NCI-H2081 treated with DMSO at 0.1 percent for 48 hours (cell line): ENCODE measurements around the gene RAX.
A peak's percentile ranks its signal among the peaks of the same experiment; 100 is the strongest.
"Not testable (repeated sequence)": the region's sequence is repeated elsewhere in the genome, so short reads cannot be mapped to it uniquely, and the experiment has no call there.

Experiments
- DNase-seq: peaks from one replicate; lab custom pipeline; 2025; lab: John Stamatoyannopoulos, UW

The RAX gene

DNA sequence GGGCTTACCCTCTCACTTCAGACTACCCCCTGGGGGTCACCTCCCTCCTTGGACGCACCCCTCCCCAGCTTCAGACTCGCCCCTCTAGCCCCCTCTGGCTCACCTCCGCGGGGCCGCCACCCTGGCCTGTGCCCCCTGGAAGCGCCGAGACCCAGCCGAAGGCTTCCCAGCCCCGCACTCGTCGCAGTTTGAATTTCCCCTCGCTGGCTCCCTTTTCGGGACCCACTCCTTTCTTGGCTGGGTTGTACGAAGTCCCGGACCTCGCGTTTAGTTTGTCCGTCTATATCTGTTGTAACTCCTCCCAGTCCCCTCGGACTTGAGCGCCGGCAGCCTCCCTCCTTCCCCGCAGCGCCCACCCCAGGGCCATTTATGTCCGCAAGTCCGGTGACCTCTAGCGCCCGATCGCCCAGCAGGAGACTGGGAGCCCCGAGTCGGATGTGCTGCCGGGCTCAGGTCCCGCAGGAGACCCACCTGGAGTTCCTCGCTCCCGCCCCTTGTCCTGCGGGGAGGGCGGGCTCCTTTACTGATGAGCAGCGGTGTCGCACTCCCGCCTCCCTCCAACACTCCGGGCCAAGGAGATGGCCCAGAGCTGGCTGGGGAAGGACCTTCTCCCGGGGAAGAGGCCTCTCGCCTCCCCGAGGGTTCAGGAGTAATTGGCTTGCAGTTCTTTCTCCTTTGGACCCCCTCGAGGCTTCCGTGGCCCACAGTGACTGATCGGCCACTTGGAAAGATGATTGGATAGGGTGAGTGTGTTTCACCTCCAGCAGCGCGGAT is 692 bp upstream of the RAX start:
- no peak for DNase-seq

DNA sequence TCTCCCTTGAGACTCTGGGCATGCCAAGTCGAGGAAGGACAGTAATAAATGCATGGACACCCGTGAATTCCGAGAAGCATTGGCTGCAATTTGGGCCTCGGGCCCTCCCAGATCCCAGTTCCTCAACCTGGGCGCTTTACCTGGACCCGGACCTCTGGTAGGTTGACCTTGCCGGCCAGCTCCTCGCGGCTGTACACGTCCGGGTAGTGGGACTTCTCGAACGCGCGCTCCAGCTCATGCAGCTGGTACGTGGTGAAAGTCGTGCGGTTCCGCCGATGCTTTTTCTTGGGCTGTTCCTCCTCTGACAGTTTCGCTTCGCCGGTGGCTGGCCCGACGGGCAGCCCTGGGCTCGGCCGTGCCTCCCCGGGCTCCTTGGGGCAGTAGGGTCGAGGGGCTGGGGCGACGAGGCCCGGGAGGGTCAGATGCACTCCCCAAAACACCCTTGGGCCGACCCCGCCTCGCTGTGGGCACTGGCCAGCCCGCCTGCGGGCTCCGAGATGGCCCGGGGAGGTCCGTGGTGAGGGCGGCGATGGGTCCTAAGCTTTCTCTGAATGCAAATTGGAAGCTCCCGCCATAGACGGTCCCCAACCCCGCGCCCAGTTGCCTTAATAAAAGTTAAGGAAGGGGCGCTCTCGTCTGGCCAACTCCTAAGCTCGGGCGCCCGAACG is 899 bp downstream of the RAX start:
- DNase-seq: no peak

DNA sequence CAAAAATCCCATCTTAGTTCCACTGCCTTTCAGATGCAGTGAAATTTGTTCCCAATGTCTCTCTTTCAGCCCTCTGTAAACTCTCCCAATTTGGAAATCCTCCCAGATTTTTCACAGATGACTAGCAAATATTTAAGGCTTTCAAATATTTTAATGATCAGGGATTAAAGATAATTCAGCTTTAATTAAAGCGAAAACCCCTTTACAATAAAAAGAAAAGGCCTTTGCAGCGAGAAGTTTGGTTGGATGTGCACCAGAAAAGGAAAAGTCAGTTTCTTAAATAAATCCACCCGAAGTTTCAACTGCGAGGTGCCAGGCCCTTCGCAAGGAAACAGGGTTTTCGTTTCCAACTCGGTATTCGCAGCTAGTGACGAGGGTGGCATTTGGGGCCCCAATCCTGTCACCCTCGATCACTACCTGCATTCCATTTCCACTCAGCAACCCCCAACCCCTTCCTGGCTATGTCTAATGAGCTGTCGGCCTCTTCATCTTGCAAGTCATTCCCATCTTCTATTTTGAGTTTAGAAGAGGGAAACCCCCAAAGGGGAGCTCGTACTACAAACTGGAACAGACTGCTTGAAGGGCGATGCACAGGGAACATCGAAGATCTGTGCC is 1.5 kb downstream of the RAX start:
- DNase-seq: no peak

DNA sequence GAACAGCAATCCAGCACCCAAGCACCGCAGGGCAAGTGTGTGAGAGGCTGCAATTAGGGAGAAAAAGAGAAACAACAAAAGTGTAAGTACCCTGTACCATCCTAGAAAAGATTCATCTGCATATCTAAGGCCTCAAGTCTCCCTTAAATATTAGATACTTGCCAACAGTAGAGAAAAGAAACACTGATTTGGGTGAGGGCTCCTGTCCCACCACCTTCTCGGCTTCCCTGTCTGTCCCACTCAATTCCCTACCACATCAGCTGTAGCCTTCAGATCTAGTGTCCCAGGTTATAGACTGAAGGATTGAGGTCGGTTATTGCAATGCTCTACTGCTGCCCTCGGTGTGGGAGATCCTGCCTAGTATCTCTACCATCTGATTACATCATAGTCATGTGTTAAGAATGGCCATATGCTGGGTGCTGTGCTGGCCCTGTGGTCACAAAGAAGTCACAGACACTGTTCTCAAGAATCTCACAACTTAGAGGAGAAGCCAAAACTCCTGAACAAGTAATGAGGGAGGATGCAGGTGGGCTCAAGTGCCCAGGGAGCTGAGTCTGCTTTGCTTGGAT is 2.5 kb downstream of the RAX start:
- no peak for DNase-seq

DNA sequence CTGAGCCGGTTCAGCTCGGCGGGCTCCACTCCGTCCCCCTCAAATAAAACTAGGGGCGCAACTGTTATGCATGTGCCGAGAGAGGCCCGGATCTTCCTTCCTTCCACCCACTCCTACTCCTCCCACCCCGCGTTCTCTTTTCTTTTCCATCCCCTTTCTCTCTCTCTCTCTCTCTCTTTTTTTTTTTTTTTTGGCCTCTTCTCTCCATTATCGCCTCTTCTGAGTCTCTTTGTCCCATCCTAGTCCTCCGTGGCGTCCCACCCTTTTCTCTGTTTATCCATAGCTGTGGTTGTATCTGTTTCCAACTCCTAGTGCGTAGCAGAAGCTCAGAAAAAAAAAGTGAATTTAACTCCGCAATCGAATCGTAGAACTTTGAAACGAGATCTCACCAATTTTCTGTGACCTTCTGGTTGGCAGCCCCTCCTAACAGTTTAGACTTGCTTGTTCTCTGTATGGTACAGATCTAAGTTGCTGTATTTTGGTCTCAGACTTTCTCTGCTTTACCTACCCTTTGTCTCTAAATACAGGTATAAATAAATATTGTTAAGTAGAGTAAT is 3.6 kb downstream of the RAX start:
- DNase-seq: no peak

DNA sequence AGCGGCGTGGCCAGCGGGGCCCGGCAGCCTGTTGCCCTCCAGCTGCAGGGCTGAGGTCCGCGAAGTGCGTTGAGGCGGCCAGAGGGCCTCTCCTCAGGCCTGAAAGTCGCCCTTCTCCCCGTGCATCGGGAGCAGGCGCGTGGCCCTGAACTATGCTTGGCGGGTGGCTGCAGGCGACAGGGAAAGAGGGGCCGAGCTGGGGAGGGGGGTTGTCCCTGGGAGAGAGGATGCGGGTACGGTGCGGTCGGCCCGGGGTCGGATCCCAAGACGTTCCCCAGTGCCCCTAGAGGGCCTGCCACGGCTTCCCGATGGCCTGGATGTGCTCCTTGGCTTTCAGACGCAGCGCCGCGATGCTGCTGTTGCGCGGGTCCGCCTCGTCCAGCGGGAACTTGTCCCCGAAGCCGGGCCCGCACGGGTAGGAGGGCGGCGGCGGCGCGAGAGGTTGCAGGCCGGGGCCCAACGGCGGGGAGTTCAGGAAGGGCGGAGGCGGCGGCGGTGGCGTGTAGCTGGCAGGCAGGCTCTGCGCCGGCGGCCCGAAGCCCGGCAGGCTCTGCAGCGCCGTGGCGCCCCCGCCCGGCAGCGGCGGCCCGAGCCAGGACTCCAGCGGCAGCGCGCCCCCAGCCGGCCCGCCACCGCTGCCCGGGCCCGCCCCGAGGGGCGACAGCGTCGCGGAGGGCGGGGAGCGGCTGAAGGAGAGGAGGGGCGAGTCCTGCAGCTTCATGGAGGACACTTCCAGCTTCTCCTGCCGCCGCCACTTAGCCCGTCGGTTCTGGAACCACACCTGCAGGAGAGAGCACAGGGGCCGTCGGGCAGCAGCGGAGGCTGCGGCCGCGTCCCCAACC is 4.3 kb downstream of the RAX start:
- no peak for DNase-seq

DNA sequence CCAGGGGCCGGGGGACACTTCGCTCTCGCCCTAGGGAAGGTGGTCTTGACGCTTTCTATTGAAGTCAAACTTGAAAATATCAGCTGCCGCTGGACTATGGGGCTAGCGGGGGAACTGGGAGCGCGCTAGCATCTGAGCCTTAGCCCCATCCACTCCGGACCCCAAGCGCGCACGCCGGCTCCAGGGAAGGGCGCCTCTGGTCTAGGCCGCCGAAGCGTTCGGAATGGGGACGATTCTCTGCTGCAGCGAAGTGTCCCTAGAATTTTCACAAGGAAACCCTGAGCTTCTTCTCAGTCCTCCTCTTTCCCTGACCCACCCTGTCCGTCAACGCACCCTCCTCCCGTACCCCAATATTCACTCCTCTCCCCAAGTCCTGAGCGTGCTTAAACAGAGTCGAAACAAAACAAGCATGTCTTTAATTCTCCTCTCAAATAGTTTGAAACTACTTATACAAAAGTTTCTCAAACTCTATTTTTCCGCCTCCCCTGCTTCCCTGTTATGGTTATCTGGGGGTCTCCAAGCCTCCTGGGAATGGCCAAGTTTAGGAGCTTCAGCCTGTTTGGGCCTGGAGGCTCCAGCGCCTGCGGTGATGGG is 5.0 kb downstream of the RAX start:
- DNase-seq: no peak

DNA sequence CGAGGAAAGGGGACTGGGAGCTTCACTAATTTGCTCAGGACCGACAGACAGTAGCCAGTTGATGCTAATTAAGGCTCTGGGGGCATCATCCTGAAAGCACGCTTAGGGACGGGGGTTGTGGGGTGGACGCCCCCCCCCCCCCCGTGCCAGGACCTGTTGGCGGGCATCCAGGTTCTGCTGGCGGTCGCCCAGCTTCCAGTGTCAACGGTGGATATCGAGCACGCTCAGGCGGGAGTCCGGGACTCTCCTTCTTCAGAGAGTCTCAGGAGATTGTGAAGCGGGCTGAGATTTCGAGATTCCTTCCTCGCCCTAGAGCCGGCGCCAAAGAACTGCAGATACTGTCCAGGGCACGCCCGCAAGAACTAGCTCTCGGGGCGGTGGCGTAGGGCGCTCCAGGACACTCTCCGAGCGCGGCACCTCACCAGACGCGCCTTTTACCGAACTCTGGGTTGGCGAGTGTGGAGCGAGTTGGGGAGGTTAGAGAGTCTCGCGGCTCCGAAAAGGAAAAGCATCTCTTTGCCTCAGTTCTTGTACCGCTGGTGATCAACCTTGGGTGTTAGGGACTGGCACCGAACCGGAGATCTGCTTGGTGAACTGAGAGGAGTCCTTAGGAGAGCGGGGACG is 5.6 kb downstream of the RAX start:
- no peak for DNase-seq

DNA sequence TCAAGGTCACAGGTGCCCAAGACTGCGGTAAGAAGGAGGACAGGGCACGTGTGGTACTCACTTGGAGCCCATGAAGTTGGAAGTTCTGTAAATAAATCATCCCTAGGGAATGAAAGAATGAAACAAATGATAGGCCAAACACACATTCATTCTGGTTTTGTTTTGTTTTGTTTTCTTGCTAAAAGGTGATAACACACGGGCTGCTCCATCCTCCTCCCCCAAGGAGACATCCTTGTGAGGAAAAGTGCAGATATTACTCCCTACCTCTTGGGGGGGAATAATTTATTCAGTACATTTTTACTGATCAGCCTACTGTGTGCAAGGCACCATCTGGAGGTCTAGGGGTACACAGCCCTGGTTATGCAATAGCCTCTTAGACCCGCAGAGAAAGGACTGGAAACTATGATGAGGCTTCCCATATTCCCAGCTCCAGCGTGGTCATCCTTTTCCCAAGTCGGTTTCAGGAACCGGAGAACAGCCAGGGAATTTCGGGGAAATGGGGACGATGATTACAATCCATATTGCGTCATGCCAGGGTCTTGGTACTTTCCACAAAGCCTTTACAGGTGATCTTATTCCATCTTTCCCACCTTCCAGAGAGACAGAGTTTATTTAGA is 6.3 kb downstream of the RAX start:
- DNase-seq: no peak

DNA sequence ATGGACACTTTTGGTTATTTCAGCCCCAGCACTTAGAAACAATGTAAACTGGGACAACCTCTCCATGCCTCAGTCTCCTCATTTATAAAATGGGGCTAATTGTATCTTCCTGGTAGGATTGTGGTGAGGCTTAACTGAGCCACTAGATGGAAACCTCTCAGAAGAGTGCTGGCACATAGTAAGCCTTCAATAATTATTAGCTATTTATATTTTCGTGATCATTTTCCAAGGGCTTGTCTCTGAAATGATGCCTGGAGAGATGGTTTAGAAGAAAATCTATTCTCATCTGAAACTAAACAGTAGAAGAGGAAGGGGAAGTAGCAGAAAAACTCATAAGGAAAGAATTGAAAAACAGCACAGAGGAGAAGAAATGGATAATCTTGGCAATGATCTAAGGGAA is 6.8 kb downstream of the RAX start:
- DNase-seq: no peak

DNA sequence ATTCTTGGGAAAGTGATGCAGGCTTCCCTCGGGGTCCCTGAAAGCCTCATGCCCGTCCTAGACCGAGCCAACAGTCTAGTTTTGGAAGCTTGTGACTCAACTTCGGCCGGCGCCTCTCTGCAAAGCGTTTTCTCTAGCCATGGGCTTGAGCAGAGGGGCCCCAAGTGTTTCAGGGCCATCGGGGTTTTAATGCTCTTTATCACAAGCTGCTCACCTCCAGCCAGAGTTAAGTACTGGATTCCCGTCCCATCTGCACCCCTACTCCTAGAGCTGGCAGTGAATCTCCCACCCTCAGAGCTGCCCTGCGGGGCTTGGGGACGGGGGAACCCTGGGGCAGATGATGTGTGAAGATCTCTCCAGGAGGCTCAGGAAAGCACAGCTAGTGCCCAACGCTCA is 7.3 kb downstream of the RAX start:
- no peak for DNase-seq

DNA sequence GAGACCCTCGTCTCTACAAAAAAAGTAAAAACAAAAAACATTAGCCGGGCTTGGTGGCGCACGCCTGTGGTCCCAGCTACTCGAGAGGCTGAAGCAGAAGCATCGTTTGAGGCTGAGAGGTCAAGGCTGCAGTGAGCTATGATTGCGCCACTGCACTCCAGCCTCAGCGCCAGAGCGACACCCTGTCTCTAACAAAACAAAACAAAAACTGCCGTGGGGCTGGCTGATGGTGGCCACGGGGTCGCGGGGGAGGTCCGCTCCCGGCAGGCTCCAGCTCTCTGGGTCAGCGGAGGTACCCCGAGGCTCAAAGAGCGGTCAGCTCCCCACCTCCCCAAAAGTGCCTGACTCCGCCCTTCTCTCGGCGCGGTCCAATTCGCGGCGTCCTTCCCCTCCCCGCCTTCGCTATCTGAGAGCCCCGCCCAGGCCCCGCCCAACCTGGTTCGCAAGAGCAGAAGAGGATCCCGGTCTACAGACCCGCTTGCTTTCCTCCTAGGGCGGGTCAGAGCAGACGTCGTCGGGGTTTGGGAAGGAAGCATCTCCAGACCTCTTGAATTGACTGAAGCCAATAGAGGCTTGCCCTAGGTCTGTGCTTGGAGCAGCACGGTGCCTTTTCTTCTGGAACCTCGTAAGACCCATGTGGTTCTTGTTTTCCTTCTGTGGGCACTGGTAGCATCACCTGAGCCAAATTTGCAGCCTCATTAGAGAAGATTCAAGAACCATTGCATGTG is 7.8 kb downstream of the RAX start:
- DNase-seq: peak; percentile 4

DNA sequence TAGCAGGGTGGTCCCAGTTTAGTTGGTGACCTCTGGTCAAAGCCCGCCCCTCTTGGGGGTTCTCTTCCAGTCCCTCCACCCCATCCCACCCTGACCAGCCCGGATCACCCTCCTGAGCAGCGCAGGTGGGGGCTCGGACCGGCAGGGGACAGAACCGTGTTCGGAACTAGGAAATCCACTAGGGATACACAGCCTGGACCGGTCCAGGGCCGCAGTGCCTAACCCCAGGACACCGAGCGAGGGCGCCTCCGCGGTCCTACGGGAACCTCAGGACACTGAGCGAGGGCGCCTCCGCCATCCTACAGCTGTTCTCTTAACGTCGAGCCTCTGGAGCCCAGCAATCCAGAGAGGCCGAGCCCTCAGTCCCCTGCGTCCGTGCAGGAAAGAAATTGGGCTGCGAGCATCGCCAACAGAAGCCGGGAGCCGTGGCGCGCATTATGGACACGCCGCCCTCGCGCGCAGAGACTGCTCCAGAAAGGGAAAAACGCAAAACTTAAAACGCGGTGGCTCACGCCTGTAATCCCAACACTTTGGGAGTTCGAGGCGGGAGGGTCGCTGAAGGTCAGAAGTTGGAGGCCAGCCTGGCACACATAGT is 8.5 kb downstream of the RAX start:
- no peak for DNase-seq

DNA sequence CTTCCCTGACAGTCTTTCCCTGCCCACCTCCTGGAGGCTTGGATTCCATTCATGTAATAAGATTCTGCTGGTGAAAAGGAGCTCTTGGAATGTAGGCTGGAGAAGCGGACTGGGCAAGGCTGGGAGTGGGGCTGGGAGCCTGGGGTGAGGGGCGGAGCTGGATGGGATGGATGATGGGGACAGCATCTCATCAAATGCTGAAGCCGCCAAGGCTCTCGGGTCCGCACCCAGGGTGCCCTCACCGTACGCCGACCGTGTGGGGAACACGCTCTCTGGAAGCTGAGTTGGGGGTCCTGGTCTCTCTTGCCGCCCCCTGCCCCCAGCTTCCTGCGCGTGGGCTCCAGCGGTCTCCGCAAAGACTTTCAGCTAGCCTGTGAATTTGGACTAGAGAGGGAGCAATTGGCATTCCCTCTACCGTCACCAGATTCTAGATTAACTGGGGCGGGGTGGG is 9.1 kb downstream of the RAX start:
- DNase-seq: no peak

DNA sequence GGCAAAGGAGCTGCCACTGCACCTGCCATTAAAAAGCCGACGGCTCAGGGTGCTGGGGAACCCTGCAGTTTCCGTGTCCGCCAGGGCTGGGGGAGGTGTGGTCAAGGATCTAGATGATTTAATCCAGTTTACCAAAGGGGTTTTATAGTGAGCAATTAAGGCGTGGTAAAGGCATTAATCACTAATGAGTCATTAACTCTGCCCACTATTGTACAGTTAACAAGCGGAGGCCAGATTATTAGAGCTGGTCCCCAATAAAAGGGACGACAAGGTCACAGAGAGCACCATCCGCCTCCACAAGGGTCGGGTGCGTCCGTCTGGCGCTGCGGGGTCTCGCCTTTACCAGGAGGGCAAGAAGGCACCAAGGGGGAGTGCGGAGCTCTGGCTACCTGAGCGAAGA is 9.6 kb downstream of the RAX start:
- DNase-seq: no peak

DNA sequence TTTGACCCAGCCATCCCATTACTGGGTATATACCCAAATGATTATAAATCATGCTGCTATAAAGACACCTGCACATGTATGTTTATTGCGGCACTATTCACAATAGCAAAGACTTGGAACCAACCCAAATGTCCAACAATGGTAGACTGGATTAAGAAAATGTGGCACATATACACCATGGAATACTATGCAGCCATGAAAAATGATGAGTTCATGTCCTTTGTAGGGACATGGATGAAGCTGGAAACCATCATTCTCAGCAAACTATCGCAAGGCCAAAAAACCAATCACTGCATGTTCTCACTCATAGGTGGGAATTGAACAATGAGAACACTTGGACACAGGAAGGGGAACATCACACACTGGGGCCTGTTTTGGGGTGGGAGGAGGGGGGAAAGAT is 11.0 kb downstream of the RAX start:
- not testable (repeated sequence) for DNase-seq

DNA sequence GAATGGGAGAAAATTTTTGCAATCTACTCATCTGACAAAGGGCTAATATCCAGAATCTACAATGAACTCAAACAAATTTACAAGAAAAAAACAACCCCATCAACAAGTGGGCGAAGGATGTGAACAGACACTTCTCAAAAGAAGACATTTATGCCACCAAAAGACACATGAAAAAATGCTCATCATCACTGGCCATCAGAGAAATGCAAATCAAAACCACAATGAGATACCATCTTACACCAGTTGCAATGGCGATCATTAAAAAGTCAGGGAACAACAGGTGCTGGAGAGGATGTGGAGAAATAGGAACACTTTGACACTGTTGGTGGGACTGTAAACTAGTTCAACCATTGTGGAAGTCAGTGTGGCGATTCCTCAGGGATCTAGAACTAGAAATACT is 11.4 kb downstream of the RAX start:
- not testable (repeated sequence) for DNase-seq

DNA sequence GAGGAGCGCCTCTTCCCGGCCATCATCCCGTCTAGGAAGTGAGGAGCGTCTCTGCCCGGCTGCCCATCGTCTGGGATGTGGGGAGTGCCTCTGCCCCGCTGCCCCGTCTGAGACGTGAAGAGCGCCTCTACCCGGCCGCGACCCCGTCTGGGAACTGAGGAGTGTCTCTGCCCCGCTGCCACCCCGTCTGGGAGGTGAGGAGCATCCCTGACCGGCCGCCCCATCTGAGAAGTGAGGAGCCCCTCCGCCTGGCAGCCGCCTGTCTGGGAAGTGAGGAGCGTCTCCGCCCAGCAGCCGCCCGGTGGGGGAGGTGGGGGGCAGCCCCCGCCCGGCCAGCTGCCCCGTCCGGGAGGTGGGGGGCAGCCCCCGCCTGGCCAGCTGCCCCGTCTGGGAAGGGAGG is 17.8 kb downstream of the RAX start:
- not testable (repeated sequence) for DNase-seq

DNA sequence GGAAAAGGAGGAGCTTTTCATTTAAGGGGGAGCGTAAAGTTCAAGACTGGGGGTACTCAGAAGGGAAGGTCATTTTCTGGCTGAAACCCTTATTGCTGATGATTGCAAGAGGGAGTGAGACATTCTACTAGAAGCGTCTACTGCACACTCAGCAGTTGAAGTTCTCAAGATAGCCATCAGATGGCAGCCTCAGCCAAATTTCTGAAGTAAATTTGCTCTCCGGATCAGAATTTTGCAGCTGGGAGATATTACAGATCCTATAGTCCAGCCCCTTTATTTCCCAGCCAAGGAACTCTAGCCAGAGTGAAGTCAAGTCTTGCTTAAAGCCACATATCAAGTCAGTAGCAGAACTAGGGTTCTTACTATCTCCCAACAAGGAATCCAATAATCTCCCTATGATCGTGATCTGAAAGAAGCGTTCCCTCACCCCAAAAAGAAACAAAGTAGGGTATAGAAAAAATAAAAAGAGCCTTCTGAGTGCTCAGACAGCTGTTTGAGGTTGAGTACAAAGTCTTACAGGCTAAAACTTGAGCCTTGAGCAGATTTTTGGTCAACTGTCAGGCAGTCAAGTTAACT is 24.0 kb downstream of the RAX start:
- peak; percentile 23 for DNase-seq
